ENCODE data around the gene PITPNB.

The PITPNB gene

GRCh38 chr22:27802346-27803073 is 116.5 kb downstream of the PITPNB start:
- Histone ChIP-seq H3K27ac (ENCODE audit: low read length) (no peak overlapping the region), H3K4me3 (ENCODE audit: low read length) (no peak overlapping the region), H4K20me1 (ENCODE audit: insufficient read depth, low read length) (no peaks in the 10 kb centered on the region), H3F3A (ENCODE audit: insufficient read depth, low read length) (no peaks in the 10 kb centered on the region), H3K9ac (ENCODE audit: low read length) (no peak overlapping the region), H3K9me3 (replicated peaks; ENCODE audit: insufficient read depth, low read length) (no peaks in the 10 kb centered on the region), H3K36me3 (replicated peaks; ENCODE audit: insufficient read depth, low read length) (no peaks in the 10 kb centered on the region), H3K9me2 (replicated peaks; ENCODE audit: insufficient read depth, low read length) (no peaks in the 10 kb centered on the region), H3K4me2 (ENCODE audit: low read depth, low read length) (no peak overlapping the region), H3K27me3 (replicated peaks; ENCODE audit: insufficient read depth, low read length) (peaks cover 16% of the 10 kb centered on the region), H2AFZ (ENCODE audit: low read length) (no peak overlapping the region), H3K4me1 (ENCODE audit: low read length) (no peaks in the 10 kb centered on the region), H3K79me2 (ENCODE audit: low read length) (no peaks in the 10 kb centered on the region)
- DNase-seq, result no peak
- TF ChIP-seq EZH2phosphoT487 (IDR thresholded peaks at IDR 0.05; ENCODE audit: low read length) (no peak), CTCF (IDR thresholded peaks at IDR 0.05; ENCODE audit: low read length) (no peak), EZH2 (optimal IDR thresholded peaks at IDR 0.05; ENCODE audit: low read depth, low read length) (no peak)

All from MM.1S (cell line).